GM06990 (cell line): Measurements from ENCODE around the gene HDLBP.

Experiments used
- DNase-seq: peaks from one replicate; pipeline ENCODE4 v3.0.0-alpha.2; 2011; ENCODE audit not compliant: insufficient read length; ENCODE audit errors: extremely low read depth
- H3K27me3 ChIP-seq: replicated peaks from 2 replicates; pipeline ENCODE4 v1.6.0; 2011; ENCODE audit warnings: low read length; ENCODE audit not compliant: control insufficient read depth, insufficient read depth
- H3K36me3 ChIP-seq: 2 replicates; pipeline ENCODE4 v1.5.1; 2011; ENCODE audit warnings: low read length; ENCODE audit not compliant: control insufficient read depth, insufficient read depth
- H3K4me3 ChIP-seq: replicated peaks from 2 replicates; pipeline ENCODE4 v1.5.1; 2011; ENCODE audit warnings: low read depth, mild to moderate bottlenecking, control low read depth, low read length
- TF ChIP-seq, protein P1 (sequence below): IDR thresholded peaks from 2 replicates; pipeline ENCODE4 v1.5.1; 2011; ENCODE audit warnings: low read length, control low read depth, mild to moderate bottlenecking, inconsistent platforms; ENCODE audit not compliant: insufficient read depth, poor library complexity, severe bottlenecking

Gene HDLBP

GRCh38 chr2:241240320-241241004 lies 75.0 kb downstream of the HDLBP start:
- Histone ChIP-seq H3K4me3 (no peak overlapping the region), H3K27me3 (no peaks in the 10 kb centered on the region), H3K36me3 (peaks cover 62% of the 10 kb centered on the region)
- no peak for DNase-seq
- TF ChIP-seq, protein P1, sequence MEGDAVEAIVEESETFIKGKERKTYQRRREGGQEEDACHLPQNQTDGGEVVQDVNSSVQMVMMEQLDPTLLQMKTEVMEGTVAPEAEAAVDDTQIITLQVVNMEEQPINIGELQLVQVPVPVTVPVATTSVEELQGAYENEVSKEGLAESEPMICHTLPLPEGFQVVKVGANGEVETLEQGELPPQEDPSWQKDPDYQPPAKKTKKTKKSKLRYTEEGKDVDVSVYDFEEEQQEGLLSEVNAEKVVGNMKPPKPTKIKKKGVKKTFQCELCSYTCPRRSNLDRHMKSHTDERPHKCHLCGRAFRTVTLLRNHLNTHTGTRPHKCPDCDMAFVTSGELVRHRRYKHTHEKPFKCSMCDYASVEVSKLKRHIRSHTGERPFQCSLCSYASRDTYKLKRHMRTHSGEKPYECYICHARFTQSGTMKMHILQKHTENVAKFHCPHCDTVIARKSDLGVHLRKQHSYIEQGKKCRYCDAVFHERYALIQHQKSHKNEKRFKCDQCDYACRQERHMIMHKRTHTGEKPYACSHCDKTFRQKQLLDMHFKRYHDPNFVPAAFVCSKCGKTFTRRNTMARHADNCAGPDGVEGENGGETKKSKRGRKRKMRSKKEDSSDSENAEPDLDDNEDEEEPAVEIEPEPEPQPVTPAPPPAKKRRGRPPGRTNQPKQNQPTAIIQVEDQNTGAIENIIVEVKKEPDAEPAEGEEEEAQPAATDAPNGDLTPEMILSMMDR: no peak

GRCh38 chr2:241239552-241240202 lies 75.8 kb downstream of the HDLBP start:
- TF ChIP-seq, protein P1: no peak
- Histone ChIP-seq H3K27me3 (no peaks in the 10 kb centered on the region), H3K36me3 (peaks cover 68% of the 10 kb centered on the region), H3K4me3 (no peak overlapping the region)
- DNase-seq: no peak

GRCh38 chr2:241238693-241239198 lies 76.7 kb downstream of the HDLBP start:
- TF ChIP-seq, protein P1: no peak
- H3K36me3 ChIP-seq: peaks cover 72% of the 10 kb centered on the region
- no peak overlapping the region for H3K4me3 ChIP-seq

DNA sequence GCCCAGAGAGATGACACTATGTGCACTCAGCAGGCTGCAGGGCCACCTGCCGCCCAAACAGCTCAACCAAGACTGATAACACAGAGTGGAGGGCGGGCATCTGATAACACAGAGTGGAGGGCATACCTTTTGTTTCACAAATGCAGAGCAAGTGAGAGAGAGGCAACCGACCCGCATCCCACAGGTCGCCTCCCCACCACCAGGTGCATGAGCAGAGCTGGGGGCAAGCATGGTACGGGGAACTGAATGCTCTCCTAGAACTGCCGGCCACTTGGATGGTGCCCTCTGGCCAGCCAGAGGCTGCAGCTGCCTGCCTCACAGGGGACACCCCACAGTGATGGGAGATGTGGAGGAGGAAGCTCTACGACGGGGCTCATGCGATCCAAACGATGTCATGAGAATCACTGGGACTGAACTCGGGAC lies 77.5 kb downstream of the HDLBP start:
- Histone ChIP-seq H3K4me3 (no peak overlapping the region), H3K27me3 (no peaks in the 10 kb centered on the region), H3K36me3 (peaks cover 71% of the 10 kb centered on the region)
- TF ChIP-seq, protein P1: no peak
- no peak for DNase-seq

More at GRCh38 chr2:241238693-241239198, 76.7 kb downstream of the HDLBP start:
- no peaks in the 10 kb centered on the region for H3K27me3 ChIP-seq
- DNase-seq: no peak

DNA sequence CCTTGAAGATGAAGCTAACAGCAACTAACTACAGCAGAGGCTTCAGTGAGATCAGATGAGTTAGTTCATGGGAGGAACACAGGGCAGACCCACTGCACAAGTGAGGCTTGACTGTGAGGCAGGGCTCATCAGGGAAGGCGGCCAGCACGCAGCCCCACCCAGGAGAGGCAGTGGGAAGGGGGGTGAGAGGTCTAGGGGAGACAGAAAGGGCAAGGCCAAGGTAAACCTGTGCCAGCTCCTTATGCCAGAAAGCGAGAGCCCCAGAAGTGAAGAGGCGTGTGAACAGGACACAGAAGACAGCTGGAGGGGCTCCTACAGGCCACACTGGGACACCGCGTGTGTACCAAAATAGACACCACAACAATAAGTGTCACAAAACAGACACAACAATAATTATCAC lies 78.4 kb downstream of the HDLBP start:
- H3K27me3 ChIP-seq: no peaks in the 10 kb centered on the region
- no peak overlapping the region for H3K4me3 ChIP-seq
- H3K36me3 ChIP-seq: peaks cover 66% of the 10 kb centered on the region
- TF ChIP-seq, protein P1: no peak
- no peak for DNase-seq
